Right atrium auricular region (tissue), 2 donors: Measurements from ENCODE around the gene PIGM. TPM values are rescaled to one million over a fixed set of nuclear protein-coding genes. Genes with fewer than 3 reads are reported as not detected.

Experiments
- DNase-seq: peaks from one replicate; pipeline ENCODE4 v3.0.0-alpha.2; 2019; ENCODE audit warnings: low spot score
- H3K27ac ChIP-seq, 2 donors: fragments of 200-600 bp; sonication (generic); 1 replicate in 1 of 2; 2 replicates in 1 of 2; pipeline ENCODE4 v1.5.1; 2016 to 2019
- H3K27me3 ChIP-seq, 2 donors: fragments of 200-600 bp; sonication (generic); one replicate each; pipeline versions ENCODE4 v1.5.1 to v1.6.0; 2017 to 2019
- H3K36me3 ChIP-seq: fragments of 200-600 bp; sonication (generic); one replicate; pipeline ENCODE4 v1.5.1; 2016
- H3K4me1 ChIP-seq, 2 donors: fragments of 200-600 bp; sonication (generic); one replicate each; pipeline versions ENCODE4 v1.5.1 to v1.6.0; 2017 to 2019
- H3K4me3 ChIP-seq, 2 donors: fragments of 200-600 bp; sonication (generic); 1 replicate in 1 of 2; 2 replicates in 1 of 2; pipeline ENCODE4 v1.5.1; 2017 to 2019; ENCODE audit warnings: mild to moderate bottlenecking in 1 of 2, moderate library complexity in 1 of 2
- H3K9me3 ChIP-seq, 2 donors: fragments of 200-600 bp; sonication (generic); one replicate each; pipeline ENCODE4 v1.5.1; 2019
- total RNA-seq, 2 donors: library from RNA; depleted of rRNA; stranded (reverse); fragments of >200 nt; gene quantifications; one replicate each; pipeline ENCODE4 v1.1.0, GENCODE V29; 2016
- TF ChIP-seq, protein P1 (sequence below), 2 donors: fragments of 200-600 bp; sonication (generic); IDR thresholded peaks; one replicate each; pipeline ENCODE4 v1.5.1; 2019; ENCODE audit warnings: antibody characterized with exemption in 2 of 2

Gene PIGM
- total RNA-seq, 2 donors from 2014 or later = 2.4 to 3.2 TPM

DNA sequence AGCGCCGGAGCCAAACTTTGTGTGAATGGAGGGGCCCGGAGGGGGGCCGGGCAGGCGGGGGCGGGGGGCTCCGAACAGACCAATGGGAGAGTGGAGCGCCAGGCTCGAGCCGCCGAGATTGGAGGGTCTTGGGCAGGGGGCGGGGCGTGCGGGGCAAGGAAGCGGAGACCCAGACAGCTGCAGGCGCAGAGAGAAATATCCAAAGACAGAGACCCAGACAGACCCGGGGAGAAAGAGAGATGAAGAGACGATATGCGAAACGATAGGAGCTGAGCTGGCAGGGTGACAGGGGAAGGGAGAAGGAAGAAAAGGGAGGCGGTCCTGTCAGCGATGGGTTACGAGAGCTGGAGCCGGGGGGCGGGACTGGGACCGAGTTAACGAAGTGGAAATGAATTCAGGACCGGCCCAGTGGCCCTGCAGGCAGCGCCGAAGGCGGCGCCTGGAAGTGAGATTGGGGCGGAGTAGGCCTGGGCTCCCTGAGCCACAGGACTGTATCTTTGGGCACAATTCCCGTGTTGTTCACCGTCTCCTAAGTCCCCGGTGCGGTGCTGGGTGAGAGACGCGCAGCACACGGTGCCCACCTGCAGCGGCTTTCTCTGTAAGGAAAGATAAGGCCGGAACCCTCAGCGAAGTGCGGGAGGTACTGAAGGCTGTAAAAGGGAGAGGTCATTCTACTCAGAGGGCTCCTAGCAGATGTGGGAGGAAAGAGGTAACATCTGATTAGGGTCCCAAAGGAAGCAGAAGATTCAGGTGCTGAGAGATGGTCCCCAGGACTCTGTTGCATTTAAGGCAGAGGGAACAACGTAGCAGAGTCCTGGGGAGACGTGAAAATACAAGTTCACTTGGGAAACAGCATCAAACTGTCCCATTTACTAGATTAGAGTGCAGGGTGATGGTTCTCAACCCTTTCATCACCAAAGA lies 38.7 kb upstream of the PIGM start:
- TF ChIP-seq, protein P1, sequence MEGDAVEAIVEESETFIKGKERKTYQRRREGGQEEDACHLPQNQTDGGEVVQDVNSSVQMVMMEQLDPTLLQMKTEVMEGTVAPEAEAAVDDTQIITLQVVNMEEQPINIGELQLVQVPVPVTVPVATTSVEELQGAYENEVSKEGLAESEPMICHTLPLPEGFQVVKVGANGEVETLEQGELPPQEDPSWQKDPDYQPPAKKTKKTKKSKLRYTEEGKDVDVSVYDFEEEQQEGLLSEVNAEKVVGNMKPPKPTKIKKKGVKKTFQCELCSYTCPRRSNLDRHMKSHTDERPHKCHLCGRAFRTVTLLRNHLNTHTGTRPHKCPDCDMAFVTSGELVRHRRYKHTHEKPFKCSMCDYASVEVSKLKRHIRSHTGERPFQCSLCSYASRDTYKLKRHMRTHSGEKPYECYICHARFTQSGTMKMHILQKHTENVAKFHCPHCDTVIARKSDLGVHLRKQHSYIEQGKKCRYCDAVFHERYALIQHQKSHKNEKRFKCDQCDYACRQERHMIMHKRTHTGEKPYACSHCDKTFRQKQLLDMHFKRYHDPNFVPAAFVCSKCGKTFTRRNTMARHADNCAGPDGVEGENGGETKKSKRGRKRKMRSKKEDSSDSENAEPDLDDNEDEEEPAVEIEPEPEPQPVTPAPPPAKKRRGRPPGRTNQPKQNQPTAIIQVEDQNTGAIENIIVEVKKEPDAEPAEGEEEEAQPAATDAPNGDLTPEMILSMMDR (IDR thresholded peaks at IDR 0.05) = no peak
- no peaks in the 10 kb centered on the region for H3K9me3 ChIP-seq
- no peaks in the 10 kb centered on the region for H3K36me3 ChIP-seq
- no peaks in the 10 kb centered on the region for H3K27me3 ChIP-seq
- peaks cover 0 to 12% of the 10 kb centered on the region in 2 donors for H3K4me1 ChIP-seq
- peak; percentile 79 for DNase-seq
- no peak overlapping the region for H3K27ac ChIP-seq
- H3K4me3 ChIP-seq = peak overlapping the region; percentile 44 to 57

DNA sequence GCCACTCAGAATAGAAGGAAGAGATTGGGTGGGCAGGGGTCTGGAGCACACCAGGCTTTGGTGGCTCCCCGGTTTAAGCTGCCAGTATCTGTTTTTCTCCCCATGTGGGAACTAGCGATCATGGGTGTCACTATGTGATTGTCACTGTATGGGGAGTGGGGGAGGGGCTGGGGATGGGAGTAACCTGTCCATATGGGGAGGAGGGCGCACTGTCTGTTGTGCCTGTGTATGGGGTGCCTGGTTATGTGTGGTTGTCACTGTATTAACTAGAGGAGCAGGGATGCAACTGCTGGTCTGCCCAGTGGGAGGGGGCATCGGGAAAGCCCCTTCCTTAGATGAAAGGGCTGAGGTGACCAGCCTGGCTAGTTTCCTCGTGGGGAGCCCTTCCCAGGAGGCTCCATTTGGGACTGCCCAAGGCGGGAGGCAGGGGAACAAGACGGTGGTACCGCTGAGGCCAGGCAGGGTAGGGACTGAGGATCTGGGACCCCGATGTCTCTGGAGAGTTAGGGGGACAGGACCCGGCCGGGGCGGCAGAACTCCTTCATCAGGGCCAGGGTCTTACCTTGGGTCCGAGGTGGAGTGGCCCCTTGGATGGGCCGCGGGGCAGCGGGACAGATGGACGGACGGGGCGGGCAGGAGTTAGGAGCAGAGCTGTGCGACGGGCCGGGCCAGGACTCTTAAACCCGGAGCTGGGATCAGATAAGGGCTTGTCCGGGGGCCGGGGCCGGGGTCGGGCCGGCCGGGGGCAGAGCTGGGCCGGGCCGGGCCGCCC lies 37.9 kb upstream of the PIGM start, which contains the start of gene KCNJ10:
TSS of gene KCNJ10 (minus strand) at position 701 of the 772 bp plus-strand sequence. CDS start 27,628 bp downstream, outside the sequence.
- Histone ChIP-seq H3K9me3 (no peaks in the 10 kb centered on the region), H3K4me1 (peaks cover 0 to 12% of the 10 kb centered on the region in 2 donors), H3K27ac (no peak within 1 kb of the TSS), H3K4me3 (peak within 1 kb of the TSS; percentile 44 to 57), H3K27me3 (no peaks in the 10 kb centered on the region), H3K36me3 (no peaks in the 10 kb centered on the region)
- DNase-seq = no peak
- TF ChIP-seq, protein P1 (IDR thresholded peaks at IDR 0.05) = no peak

DNA sequence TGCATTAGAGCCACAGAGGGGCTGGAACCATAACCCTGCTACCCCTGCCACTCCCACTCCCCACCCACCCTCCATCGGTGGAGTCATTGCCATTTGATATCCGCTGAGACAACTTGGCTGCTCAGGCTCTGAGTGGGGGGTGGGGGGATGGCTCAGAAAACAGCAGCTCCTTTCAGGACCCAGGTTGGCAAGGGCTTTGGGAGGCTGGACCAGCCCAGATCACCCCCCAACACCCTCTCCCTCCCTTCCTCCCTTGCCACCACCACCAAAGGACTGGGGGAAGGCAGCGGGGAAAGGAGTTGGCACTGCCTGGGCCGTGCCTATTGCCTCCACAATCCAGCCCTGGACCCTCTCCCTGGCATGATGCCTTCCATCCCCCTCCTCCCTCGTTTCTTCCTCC lies 36.4 kb upstream of the PIGM start:
- H3K36me3 ChIP-seq = no peaks in the 10 kb centered on the region

DNA sequence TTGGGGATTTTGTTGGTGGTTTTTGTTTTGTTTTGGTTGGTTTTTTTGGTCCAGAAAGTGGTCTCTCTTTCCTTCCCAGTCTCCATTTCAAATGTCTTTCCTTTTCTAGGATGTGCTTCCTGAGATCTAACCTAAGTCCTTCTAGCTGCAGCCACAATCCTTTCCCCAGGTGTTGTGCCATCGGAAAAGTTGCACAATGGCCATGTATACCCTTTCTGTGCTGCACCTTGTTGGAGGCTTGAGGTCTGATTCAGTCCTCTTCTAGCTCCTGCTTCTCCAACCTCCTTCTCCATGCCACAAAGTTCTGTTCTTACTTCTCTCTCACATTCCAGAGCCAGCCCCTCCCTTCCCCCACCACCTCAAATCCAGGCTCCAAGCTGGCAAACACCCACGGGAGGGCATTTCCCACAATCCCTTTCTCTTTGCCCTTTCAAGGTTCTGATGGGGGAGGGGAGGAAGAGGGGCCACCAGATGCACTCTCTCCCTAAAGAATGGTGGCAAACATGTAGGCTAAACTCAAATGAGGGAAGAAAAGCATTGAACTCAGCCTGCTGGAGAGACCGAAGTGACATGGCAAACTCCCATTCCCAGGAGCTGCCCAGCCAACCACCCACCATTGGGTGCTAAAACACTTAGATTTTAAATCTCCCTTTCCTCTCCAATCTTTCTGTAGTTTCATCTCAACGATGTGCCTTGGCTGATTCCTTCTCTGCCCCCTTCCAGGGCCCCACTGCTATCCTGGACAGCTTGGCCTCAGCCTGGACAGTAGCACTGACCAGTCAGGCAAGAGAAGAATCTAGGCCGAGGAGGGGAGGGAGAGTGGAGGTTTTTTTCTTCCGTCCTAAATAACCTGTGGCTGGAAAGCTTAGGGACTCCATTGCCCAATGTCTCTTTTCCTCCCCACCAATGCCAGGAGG lies 35.3 kb upstream of the PIGM start:
- Histone ChIP-seq H3K36me3 (no peaks in the 10 kb centered on the region), H3K27me3 (no peaks in the 10 kb centered on the region), H3K4me3 (no peak overlapping the region), H3K4me1 (peaks cover 0 to 12% of the 10 kb centered on the region in 2 donors), H3K27ac (no peak overlapping the region), H3K9me3 (no peaks in the 10 kb centered on the region)
- TF ChIP-seq, protein P1 (IDR thresholded peaks at IDR 0.05) = no peak
- DNase-seq = no peak

More for the DNA sequence above, 36.4 kb upstream of the PIGM start:
- H3K4me3 ChIP-seq = no peak overlapping the region
- no peaks in the 10 kb centered on the region for H3K9me3 ChIP-seq
- no peak for DNase-seq
- TF ChIP-seq, protein P1 (IDR thresholded peaks at IDR 0.05) = no peak
- no peaks in the 10 kb centered on the region for H3K27me3 ChIP-seq
- H3K4me1 ChIP-seq = peaks cover 0 to 12% of the 10 kb centered on the region in 2 donors
- H3K27ac ChIP-seq = no peak overlapping the region

DNA sequence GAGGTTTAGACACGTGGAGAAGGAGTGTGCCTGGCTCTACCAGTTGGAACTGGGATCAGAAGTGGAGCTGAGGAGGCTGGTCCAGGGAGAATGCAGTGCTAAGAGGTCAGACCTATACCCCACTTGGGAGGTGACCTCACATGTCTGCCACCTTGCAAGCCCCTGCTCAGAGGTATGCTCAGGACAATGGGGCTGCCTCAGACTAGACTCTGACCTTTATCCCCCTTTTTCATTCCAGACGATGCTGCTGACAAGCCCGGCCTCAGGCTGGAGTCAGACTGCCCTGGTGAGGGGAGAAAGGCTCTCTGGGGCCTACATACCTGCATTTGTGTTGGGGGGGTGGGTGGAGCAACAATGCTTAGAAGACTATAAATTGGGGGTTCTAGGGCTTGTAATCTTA lies 33.0 kb upstream of the PIGM start:
- Histone ChIP-seq H3K36me3 (no peaks in the 10 kb centered on the region), H3K4me1 (peaks cover 0 to 3% of the 10 kb centered on the region in 2 donors), H3K4me3 (no peak overlapping the region), H3K27ac (no peak overlapping the region), H3K27me3 (no peaks in the 10 kb centered on the region), H3K9me3 (no peaks in the 10 kb centered on the region)
- DNase-seq = no peak
- TF ChIP-seq, protein P1 (IDR thresholded peaks at IDR 0.05) = no peak
